ENCODE measurements around the gene COA3. TPM values are rescaled to one million over a fixed set of nuclear protein-coding genes. Genes with fewer than 3 reads are reported as not detected.
A peak's percentile ranks its signal among the peaks of the same experiment; 100 is the strongest.

The COA3 gene
- total RNA-seq, 1 donor from 2014 or later: 53.9 TPM

DNA sequence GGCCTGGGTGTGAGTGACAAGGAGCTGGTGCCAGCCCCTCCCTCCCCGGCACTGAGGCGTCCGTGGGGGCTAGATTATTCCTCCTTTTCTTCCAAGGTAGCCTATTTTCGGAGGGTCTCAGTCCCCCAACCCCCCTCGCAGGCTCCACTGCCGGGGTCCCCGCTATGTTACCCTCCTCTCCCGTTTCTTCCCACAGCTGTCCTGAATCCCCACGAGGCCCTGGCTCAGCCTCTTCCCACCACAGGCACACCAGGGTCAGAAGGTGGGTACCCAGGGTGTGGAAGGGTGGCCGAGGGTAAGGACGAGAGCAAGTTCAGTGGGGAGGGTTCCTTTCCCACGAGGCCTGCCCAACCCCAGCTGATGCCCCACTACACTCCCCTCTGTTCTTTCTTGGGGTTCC, 36.9 kb downstream of the COA3 start:
- TF ChIP-seq, protein P1, sequence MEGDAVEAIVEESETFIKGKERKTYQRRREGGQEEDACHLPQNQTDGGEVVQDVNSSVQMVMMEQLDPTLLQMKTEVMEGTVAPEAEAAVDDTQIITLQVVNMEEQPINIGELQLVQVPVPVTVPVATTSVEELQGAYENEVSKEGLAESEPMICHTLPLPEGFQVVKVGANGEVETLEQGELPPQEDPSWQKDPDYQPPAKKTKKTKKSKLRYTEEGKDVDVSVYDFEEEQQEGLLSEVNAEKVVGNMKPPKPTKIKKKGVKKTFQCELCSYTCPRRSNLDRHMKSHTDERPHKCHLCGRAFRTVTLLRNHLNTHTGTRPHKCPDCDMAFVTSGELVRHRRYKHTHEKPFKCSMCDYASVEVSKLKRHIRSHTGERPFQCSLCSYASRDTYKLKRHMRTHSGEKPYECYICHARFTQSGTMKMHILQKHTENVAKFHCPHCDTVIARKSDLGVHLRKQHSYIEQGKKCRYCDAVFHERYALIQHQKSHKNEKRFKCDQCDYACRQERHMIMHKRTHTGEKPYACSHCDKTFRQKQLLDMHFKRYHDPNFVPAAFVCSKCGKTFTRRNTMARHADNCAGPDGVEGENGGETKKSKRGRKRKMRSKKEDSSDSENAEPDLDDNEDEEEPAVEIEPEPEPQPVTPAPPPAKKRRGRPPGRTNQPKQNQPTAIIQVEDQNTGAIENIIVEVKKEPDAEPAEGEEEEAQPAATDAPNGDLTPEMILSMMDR (IDR thresholded peaks at IDR 0.05): no peak
- intact Hi-C loops (cut with DNase I): no loop called here
- H3K27ac ChIP-seq: peak overlapping the region; percentile 73
- H3K36me3 ChIP-seq: no peaks in the 10 kb centered on the region
- no peak for DNase-seq
- no peaks in the 10 kb centered on the region for H3K9me3 ChIP-seq
- peaks cover 26% of the 10 kb centered on the region for H3K27me3 ChIP-seq
- peaks cover 6% of the 10 kb centered on the region for H3K4me1 ChIP-seq
- no peak for ATAC-seq
- H3K4me3 ChIP-seq: peak overlapping the region; percentile 58

DNA sequence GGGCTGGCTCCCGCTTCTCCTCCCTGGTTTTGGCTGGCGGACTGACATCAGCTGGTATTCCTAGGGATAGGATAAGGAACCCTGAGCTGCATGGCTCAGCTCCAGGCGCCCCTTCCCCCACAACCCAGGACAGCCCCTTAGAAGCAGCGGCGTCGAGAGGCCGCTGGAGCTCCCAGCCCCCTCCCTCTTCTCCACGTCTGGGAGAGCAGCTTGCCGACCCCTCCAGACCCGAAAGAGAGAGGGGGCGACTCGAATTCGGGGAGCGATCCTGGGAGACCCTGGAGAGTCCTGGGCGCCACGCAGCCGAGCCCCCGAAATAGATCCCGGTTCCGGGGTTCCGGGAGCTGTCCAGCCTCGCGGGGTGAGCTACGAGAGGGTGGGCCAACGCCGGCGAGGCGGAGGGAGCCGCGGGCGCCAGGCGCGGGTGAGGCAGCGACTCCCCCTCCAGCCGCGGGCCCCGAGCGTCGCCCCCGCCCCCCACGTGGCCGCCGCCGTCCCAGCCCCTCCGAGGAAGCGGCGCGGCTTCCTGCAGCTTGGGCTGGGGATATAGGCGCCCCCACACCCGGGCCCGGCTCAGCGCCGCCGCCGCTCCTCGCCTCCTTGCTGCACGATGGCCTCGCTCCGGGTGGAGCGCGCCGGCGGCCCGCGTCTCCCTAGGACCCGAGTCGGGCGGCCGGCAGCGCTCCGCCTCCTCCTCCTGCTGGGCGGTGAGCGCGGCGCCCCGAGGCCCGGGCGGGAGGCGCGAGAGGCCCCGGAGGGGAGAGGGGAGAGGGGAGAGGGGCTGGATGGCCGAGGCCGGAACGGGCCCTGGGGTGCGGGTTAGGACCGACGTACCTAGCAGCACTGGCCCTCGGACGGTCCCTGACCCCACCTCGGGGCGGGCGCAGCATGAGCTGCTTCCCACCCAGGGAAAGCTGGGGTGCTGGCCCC, 37.6 kb downstream of the COA3 start, which contains the start of gene RAMP2:
TSS of gene RAMP2 (plus strand) at position 576 of the 930 bp plus-strand sequence. CDS start at position 611, 35 bp downstream.
- H3K9me3 ChIP-seq: no peaks in the 10 kb centered on the region
- H3K4me3 ChIP-seq: peak within 1 kb of the TSS; percentile 58
- peak; percentile 57 for ATAC-seq
- TF ChIP-seq, protein P1 (IDR thresholded peaks at IDR 0.05): no peak
- no peaks in the 10 kb centered on the region for H3K36me3 ChIP-seq
- H3K27ac ChIP-seq: peak within 1 kb of the TSS; percentile 73
- DNase-seq: peak; percentile 69
- intact Hi-C loops (cut with DNase I): no loop called here
- H3K27me3 ChIP-seq: peaks cover 23% of the 10 kb centered on the region
- H3K4me1 ChIP-seq: peaks cover 6% of the 10 kb centered on the region

DNA sequence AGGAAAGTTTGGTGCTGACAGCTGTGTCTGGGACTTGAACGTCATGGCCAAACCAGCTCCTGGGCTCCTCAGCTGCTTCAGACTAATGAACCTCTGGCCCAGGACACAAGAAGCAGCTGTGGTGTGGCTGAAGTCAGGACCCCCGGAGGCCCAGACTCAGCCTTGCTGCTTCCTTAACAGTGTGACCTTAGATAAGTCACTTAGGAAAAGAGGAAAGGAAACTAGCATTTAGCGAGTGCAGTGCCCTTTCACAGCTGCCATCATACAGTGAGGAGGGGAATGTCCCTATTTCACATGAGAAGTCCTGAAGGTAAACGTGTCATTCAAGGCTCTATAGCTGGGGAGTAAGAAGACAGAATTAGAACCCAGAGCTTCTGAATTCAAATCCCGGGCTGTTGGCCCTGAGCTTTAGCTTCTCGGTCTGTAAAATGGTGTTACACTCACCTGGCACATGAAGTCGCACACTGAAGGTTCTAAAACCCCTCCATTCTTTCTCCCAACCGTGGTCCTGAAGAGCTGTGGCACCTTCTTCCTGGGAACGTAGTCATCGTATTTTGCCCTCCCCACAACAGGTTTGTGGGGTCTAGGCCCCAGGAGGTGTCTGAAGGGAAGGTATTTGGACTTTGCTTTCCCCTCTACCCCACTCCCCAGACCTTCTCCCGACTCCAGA, 38.4 kb downstream of the COA3 start:
- DNase-seq: no peak

GRCh38 chr17:42754782-42755181, 43.7 kb downstream of the COA3 start:
- TF ChIP-seq, protein P1 (IDR thresholded peaks at IDR 0.05): no peak
- no peaks in the 10 kb centered on the region for H3K36me3 ChIP-seq
- H3K4me1 ChIP-seq: peaks cover 16% of the 10 kb centered on the region
- ATAC-seq (peak; percentile 26), DNase-seq (no peak)
- no peaks in the 10 kb centered on the region for H3K9me3 ChIP-seq
- intact Hi-C loops (cut with DNase I): no loop called here
- H3K27ac ChIP-seq: no peak overlapping the region
- H3K4me3 ChIP-seq: no peak overlapping the region
- H3K27me3 ChIP-seq: no peaks in the 10 kb centered on the region

More for the DNA sequence above, 38.4 kb downstream of the COA3 start:
- TF ChIP-seq, protein P1 (IDR thresholded peaks at IDR 0.05): no peak
- peak overlapping the region; percentile 73 for H3K27ac ChIP-seq
- H3K4me1 ChIP-seq: peaks cover 6% of the 10 kb centered on the region
- intact Hi-C loops (cut with DNase I): no loop called here
- ATAC-seq: no peak
- peak overlapping the region; percentile 58 for H3K4me3 ChIP-seq
- H3K9me3 ChIP-seq: no peaks in the 10 kb centered on the region
- peaks cover 17% of the 10 kb centered on the region for H3K27me3 ChIP-seq
- no peaks in the 10 kb centered on the region for H3K36me3 ChIP-seq

DNA sequence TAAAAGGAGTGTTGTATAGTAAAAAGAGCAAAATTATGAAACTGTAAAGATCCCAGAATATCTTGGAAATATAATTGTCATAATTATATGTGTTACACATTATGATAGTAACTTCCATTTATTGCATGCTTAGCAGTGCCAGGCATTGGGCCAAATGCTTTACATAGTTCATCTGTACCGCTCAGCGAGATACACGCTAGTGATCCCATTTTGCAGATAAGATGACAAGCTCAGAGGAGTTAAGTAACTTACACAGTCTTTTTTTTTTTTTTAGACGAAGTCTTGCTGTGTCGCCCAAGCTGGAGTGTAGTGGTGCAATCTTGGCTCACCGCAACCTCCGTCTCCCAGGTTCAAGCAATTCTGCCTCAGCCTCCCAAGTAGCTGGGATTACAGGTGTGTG, 46.9 kb downstream of the COA3 start:
- TF ChIP-seq, protein P1 (IDR thresholded peaks at IDR 0.05): no peak
- H3K9me3 ChIP-seq: no peaks in the 10 kb centered on the region
- DNase-seq (no peak), ATAC-seq (no peak)
- no peak overlapping the region for H3K4me3 ChIP-seq
- H3K27me3 ChIP-seq: no peaks in the 10 kb centered on the region
- intact Hi-C loops (cut with DNase I): no loop called here
- peaks cover 21% of the 10 kb centered on the region for H3K4me1 ChIP-seq
- H3K36me3 ChIP-seq: no peaks in the 10 kb centered on the region
- H3K27ac ChIP-seq: no peak overlapping the region
